AML-193 (cell line): ENCODE measurements around the gene EWSR1.

Experiments used
- DNase-seq, 2 experiments: peaks; one replicate each; lab custom pipeline; 2025; lab: John Stamatoyannopoulos, UW

EWSR1 gene

DNA sequence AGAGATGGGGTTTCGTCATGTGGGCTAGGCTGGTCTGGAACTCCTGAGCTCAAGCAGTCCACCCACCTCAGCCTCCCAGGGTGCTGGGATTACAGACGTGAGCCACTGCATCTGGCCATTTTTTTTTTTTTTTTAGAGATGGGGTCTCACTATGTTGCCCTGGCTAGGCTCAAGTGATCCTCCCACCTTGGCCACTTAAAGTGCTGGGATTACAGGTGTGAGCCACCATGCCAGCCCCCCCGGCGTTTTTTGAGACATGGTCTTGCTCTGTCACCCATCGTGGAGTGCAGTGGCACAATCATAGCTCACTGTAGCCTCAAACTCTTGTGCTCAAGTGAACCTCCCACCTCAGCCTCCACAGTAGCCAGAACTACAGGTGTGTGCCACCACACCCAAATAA, 16.8 kb upstream of the EWSR1 start:
- DNase-seq = no peak

- DNase-seq = no peak
Observed at GRCh38 chr22:29251981-29252911, 15.8 kb upstream of the EWSR1 start.

- DNase-seq = no peak
Observed at GRCh38 chr22:29253561-29254285, 14.3 kb upstream of the EWSR1 start.

- no peak for DNase-seq
Observed at GRCh38 chr22:29254286-29254660, 13.8 kb upstream of the EWSR1 start.

DNA sequence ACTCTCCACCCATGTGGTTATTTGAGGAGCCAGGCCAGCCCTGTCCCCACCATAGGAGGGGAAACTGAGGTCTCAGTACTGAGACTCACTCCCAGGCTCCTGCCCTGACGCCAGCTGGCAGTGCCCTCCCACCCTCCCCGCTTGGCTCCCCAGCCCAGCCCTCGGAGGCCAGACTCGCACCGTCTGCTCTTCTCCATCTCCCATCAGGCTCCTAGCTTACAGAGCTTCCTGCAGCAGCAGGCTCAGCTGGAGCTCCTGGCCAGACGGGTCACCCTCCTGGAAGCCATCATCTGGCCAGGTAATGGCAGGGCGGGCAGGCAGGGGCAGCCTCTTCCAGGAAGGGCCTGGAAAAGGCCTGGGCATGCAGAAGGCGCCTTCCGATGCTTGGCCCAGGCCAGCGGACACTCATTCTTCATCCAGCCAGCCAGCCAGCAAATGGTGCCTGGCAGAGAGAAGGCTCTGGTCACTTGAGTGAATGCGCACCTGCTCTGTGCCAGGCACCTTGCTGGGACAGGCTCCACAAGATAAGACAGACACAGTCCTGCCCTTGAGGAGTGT, 12.9 kb upstream of the EWSR1 start:
- DNase-seq = no peak

DNA sequence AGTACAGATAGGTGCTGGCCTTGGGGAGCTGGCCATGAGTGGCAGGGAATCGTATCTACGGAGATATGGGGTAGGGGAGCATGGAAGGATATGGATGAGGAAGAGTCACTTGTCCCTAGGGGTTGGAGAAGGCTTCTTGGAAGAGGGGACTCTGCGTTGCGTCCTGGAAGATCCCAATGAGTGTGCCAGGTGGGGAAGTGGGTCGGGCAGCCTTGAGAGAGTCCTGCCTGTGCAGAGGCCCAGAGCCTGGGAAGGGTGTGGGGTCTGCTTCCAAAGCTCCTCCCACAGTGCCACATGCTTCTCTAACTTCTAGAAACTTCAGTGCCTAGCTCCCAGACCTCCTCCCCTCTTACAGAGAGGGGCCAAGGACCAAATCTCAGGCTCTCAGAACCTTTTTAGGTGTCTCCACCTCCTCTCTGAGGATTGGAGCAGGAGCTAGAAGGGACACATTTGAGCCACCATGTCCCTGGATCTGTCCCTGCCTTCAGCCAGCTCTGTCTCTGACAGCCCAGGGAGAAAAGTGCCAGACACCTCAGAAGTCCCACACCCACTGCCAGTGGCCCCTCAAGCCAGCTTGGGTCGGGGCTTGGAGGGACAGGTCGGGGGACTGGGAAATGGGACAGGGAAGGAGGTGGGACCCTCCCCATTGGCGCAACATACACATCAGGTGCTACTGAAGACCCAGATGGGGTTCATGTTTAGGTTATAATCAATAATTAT, 11.3 kb upstream of the EWSR1 start:
- DNase-seq = no peak

DNA sequence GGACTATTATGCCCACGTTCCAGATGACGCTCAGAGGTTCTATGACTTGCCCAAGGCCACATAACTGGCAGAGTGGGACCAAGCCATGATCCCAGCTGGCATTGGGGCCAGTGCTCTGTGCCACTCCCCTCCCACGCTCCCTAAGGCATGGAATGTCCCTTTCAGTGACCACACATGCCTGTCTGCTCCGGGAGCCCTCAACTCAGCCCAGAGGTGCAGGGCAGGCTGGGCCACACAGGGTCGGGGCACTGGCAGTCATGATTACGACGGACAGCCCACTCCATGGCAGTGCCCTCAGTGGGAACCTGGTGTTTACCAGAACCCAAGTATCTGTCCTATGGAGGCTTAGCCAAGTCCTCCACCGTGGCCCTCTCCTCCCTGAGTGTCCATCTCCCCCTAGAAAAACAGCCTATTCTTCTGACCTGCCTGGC, 10.3 kb upstream of the EWSR1 start:
- no peak for DNase-seq

DNA sequence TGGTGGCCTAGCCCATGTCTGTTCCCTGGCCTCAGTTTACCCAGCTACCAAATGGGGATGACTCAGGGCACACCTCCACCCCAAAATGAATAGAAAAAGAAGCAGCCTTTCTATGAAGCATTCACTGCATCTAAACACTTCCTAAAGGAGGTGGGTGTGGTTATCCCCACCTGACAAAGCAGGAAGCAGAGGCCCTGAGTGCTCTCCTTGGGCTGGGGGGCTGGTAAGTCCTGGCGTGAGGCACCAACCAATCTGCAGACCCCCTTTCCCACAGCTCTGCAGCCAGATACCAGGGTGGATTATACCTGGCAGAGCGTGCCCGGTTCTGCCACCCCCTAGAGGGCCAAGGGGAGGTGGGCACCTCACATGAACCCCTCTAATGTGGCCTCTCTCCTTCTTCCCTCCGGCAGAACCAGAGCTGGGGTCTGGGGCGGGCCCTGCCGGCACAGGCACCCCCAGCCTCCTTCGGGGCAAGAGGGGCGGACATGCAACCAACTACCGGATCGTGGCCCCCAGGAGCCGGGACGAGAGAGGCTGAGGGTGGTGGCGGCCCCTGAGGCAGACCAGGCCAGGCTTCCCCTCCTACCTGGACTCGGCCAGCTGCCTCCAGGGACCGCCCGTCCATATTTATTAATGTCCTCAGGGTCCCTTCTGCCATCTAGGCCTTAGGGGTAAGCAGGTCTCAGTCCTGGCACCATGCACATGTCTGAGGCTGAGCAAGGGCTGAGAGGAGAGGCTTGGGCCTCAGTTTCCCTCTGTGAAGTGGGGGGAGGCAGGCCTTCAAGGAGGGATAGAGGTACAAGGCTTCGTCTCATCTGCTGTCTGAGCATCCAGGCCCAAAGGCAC, 9.4 kb upstream of the EWSR1 start:
- no peak for DNase-seq

DNA sequence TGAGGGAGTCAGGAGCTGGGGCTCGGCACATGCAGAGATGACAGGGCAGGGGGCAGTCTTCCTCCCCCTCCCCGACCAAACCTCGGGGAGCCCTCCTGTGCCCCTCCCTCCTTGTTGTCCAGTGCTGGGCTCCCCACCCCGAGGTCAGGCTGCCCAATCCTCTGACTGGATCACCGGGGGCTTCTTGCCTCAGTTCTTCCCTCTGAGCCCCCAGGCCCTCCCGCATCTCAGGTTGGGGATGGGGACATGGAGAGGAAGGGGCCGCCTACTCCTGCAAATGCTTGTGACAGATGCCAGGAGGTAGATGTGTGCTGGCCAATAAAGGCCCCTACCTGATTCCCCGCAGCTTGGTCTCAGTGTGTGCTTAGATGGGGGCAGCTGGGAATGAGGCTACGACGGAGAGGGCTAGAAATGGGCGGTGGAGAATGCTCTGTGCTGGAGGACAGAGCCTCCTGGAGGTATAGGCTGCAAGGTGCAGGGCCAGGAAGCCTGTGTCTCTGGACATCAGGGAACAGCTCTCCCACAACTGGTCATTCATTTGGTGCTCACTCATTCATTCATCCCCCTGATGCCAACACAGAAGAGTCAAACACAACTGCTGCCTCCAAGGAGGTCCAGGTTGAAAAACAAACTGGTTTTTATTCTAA, 8.7 kb upstream of the EWSR1 start:
- no peak for DNase-seq

- DNase-seq = no peak
Observed at GRCh38 chr22:29260031-29260560, 8.0 kb upstream of the EWSR1 start.

- no peak for DNase-seq
Observed at GRCh38 chr22:29260601-29261315, 7.3 kb upstream of the EWSR1 start.

GRCh38 chr22:29263791-29264276, 4.2 kb upstream of the EWSR1 start:
- DNase-seq = no peak

- DNase-seq = no peak
Observed at GRCh38 chr22:29265305-29265704, 2.8 kb upstream of the EWSR1 start.

- no peak for DNase-seq
Observed at GRCh38 chr22:29265929-29266328, 2.1 kb upstream of the EWSR1 start.

- no peak for DNase-seq
Observed at GRCh38 chr22:29266564-29267461, 1.3 kb upstream of the EWSR1 start.

GRCh38 chr22:29267462-29267857, 608 bp upstream of the EWSR1 start:
- DNase-seq = no peak

GRCh38 chr22:29268511-29269229, 602 bp downstream of the EWSR1 start:
- DNase-seq = peak in 1 of 2 experiments; percentile 9

DNA sequence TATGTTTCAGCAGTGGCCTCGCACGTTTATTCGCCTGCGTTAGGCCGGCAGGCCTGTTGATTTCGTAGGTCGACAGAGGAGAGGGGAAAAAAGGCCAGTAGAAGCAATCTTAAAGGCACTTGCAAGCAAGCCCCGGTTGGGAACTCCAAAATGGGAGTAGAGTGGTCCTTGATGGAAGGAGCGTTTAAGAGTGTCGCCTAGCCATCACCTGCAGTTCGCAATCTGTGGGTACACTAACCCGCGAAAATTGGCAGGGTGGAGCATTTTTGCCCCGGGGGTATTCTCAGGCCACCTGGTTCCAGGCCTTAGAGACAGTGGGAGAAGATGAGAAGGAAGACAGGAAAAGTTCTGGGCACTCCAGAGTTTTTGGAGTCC, 1.1 kb downstream of the EWSR1 start:
- no peak for DNase-seq
